HG03135 (cell line): Measurements from ENCODE around the gene RHOV.
A peak's percentile ranks its signal among the peaks of the same experiment; 100 is the strongest.
"Not testable (repeated sequence)": the region's sequence is repeated elsewhere in the genome, so short reads cannot be mapped to it uniquely, and the experiment has no call there.

Experiments used
- ATAC-seq: cut with Tn5 transposase; IDR thresholded peaks from one replicate; pipeline ENCODE4 v1.9.1; 2021; ENCODE audit warnings: mild to moderate bottlenecking, moderate library complexity; ENCODE audit not compliant: unreplicated experiment

RHOV gene

GRCh38 chr15:40875991-40876730, 2.1 kb upstream of the RHOV start:
- ATAC-seq = no peak

GRCh38 chr15:40872791-40873693, 992 bp downstream of the RHOV start:
- ATAC-seq = peak; percentile 4

GRCh38 chr15:40871749-40872617, 2.1 kb downstream of the RHOV start:
- ATAC-seq = no peak

- ATAC-seq = no peak
These were observed 3.3 kb downstream of the RHOV start for GRCh38 chr15:40870716-40871115.

GRCh38 chr15:40869686-40870085, 4.3 kb downstream of the RHOV start:
- ATAC-seq = no peak

- no peak for ATAC-seq
These were observed 6.8 kb downstream of the RHOV start for GRCh38 chr15:40867199-40867598.

GRCh38 chr15:40863660-40864270, 10.3 kb downstream of the RHOV start:
- no peak for ATAC-seq

GRCh38 chr15:40861147-40861546, 12.9 kb downstream of the RHOV start:
- not testable (repeated sequence) for ATAC-seq

- ATAC-seq = no peak
These were observed 14.7 kb downstream of the RHOV start for GRCh38 chr15:40859206-40859851.

GRCh38 chr15:40858706-40859105, 15.3 kb downstream of the RHOV start:
- no peak for ATAC-seq

- ATAC-seq = peak; percentile 67
These were observed 16.3 kb downstream of the RHOV start for GRCh38 chr15:40857601-40858341.

- ATAC-seq = no peak
These were observed 17.3 kb downstream of the RHOV start for GRCh38 chr15:40856746-40857145.

GRCh38 chr15:40855706-40856234, 18.3 kb downstream of the RHOV start:
- no peak for ATAC-seq

- no peak for ATAC-seq
These were observed 19.9 kb downstream of the RHOV start for GRCh38 chr15:40854161-40854560.

GRCh38 chr15:40853241-40853890, 20.7 kb downstream of the RHOV start:
- ATAC-seq = no peak

- no peak for ATAC-seq
These were observed 21.5 kb downstream of the RHOV start for GRCh38 chr15:40852529-40852928.

- no peak for ATAC-seq
These were observed 23.4 kb downstream of the RHOV start for GRCh38 chr15:40850576-40851112.

- no peak for ATAC-seq
These were observed 26.6 kb downstream of the RHOV start for GRCh38 chr15:40847223-40847961.
